ENCODE results near the gene CRTAP.

DNA sequence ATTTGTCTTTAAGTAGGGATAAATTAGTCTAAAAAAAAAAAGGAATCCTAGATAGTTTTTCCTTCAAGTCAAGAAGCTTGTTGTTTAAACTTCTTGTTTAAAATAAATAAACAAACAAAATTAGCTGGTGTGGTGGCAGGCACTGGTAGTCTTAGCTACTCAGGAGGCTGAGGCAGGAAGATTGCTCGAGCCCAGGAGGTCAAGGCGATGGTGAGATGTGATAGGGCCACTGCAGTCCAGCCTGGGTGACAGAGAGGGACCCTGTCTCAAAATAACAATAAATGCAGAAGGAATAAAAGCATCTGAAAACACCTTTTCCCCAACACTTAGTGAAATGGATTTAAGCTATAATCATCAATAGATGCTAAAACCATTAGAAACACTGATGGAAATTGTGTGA is 35.8 kb upstream of the CRTAP start:
- no peak for TF ChIP-seq CTCF (IDR thresholded peaks at IDR 0.05 in 4 of 5, conservative IDR thresholded peaks at IDR 0.05 in 1 of 5)
- no peak for TF ChIP-seq POLR2A (IDR thresholded peaks at IDR 0.05)
